MM.1S (cell line): ENCODE results near the gene TUBB4A.
"Not testable (repeated sequence)": the region's sequence is repeated elsewhere in the genome, so short reads cannot be mapped to it uniquely, and the experiment has no call there.

Experiments used
- DNase-seq: peaks from one replicate; pipeline ENCODE4 v3.0.0-alpha.2; 2015
- H2AFZ ChIP-seq: fragments of 300-600 bp; sonication (generic); 2 replicates; pipeline ENCODE4 v1.6.0; 2016; ENCODE audit warnings: antibody characterized with exemption, low read length
- H3F3A ChIP-seq: fragments of 300-600 bp; sonication (generic); 2 replicates; pipeline ENCODE4 v1.6.1; 2016; ENCODE audit warnings: mild to moderate bottlenecking, antibody characterized with exemption, low read length, moderate library complexity, mixed read lengths; ENCODE audit not compliant: insufficient read depth
- H3K27ac ChIP-seq: fragments of 300-600 bp; sonication (generic); 2 replicates; pipeline ENCODE4 v1.5.1; 2016; ENCODE audit warnings: mild to moderate bottlenecking, low read length
- H3K27me3 ChIP-seq: fragments of 300-600 bp; sonication (generic); replicated peaks from 2 replicates; pipeline ENCODE4 v1.6.0; 2016; ENCODE audit warnings: low read length; ENCODE audit not compliant: insufficient read depth
- H3K36me3 ChIP-seq: fragments of 300-600 bp; sonication (generic); replicated peaks from 2 replicates; pipeline ENCODE4 v1.6.1; 2016; ENCODE audit warnings: mild to moderate bottlenecking, low read length, mixed read lengths; ENCODE audit not compliant: insufficient read depth
- H3K4me1 ChIP-seq: fragments of 300-600 bp; sonication (generic); 2 replicates; pipeline ENCODE4 v1.6.1; 2016; ENCODE audit warnings: low read length, mixed read lengths
- H3K4me2 ChIP-seq: fragments of 300-600 bp; sonication (generic); 2 replicates; pipeline ENCODE4 v1.6.0; 2016; ENCODE audit warnings: low read depth, low read length
- H3K4me3 ChIP-seq: fragments of 300-600 bp; sonication (generic); 2 replicates; pipeline ENCODE4 v1.5.1; 2016; ENCODE audit warnings: low read length, mixed read lengths
- H3K79me2 ChIP-seq: fragments of 300-600 bp; sonication (generic); 2 replicates; pipeline ENCODE4 v1.6.1; 2016; ENCODE audit warnings: mixed run types, low read length, mixed read lengths
- H3K9ac ChIP-seq: fragments of 300-600 bp; sonication (generic); 2 replicates; pipeline ENCODE4 v1.6.1; 2016; ENCODE audit warnings: low read length, mixed read lengths
- H3K9me2 ChIP-seq: fragments of 300-600 bp; sonication (generic); replicated peaks from 2 replicates; pipeline ENCODE4 v1.6.1; 2016; ENCODE audit warnings: mild to moderate bottlenecking, low read length, mixed read lengths; ENCODE audit not compliant: insufficient read depth
- H3K9me3 ChIP-seq: fragments of 300-600 bp; sonication (generic); replicated peaks from 2 replicates; pipeline ENCODE4 v1.6.1; 2016; ENCODE audit warnings: mild to moderate bottlenecking, low read length, mixed read lengths; ENCODE audit not compliant: insufficient read depth
- H4K20me1 ChIP-seq: fragments of 300-600 bp; sonication (generic); 2 replicates; pipeline ENCODE4 v1.6.1; 2016; ENCODE audit warnings: mild to moderate bottlenecking, low read length, moderate library complexity, mixed read lengths; ENCODE audit not compliant: insufficient read depth
- CTCF ChIP-seq: fragments of 300-600 bp; sonication (generic); IDR thresholded peaks from 2 replicates; pipeline ENCODE4 v1.5.1; 2016; ENCODE audit warnings: antibody characterized with exemption, low read length, mixed read lengths
- EZH2 ChIP-seq: fragments of 300-600 bp; sonication (generic); optimal IDR thresholded peaks from 2 replicates; pipeline ENCODE3; 2017; ENCODE audit warnings: low read depth, mild to moderate bottlenecking, antibody characterized with exemption, low read length, mixed read lengths
- EZH2phosphoT487 ChIP-seq: fragments of 300-600 bp; sonication (generic); IDR thresholded peaks from 2 replicates; pipeline ENCODE4 v1.6.1; 2018; ENCODE audit warnings: antibody characterized with exemption, low read length

TUBB4A gene

GRCh38 chr19:6501740-6502648, at the start of gene TUBB4A:
Gene TUBB4A (minus strand): TSS chr19:6502309. CDS start chr19:6502212, 97 bp downstream.
- H3K27ac ChIP-seq, result no peak within 1 kb of the TSS
- no peaks in the 10 kb centered on the region for H3K9me2 ChIP-seq
- no peaks in the 10 kb centered on the region for H3K9me3 ChIP-seq
- no peaks in the 10 kb centered on the region for H4K20me1 ChIP-seq
- TF ChIP-seq EZH2phosphoT487, result no peak
- no peak for TF ChIP-seq EZH2
- 0 out of 2 replicates have a peak, but pooled peaks have one; percentile 10 for TF ChIP-seq CTCF
- peaks cover 5% of the 10 kb centered on the region; the same call in 1 of the 2 replicates for H3K4me1 ChIP-seq
- H3K4me2 ChIP-seq, result peak within 1 kb of the TSS; percentile 89
- no peak for DNase-seq
- no peaks in the 10 kb centered on the region for H3K79me2 ChIP-seq
- H2AFZ ChIP-seq, result peak within 1 kb of the TSS; percentile 83
- no peaks in the 10 kb centered on the region; the same call in 1 of the 2 replicates for H3F3A ChIP-seq
- H3K27me3 ChIP-seq, result peaks cover 52% of the 10 kb centered on the region
- H3K36me3 ChIP-seq, result no peaks in the 10 kb centered on the region
- peak within 1 kb of the TSS; percentile 22; the same call in 1 of the 2 replicates for H3K9ac ChIP-seq
- peak within 1 kb of the TSS; percentile 52 for H3K4me3 ChIP-seq

GRCh38 chr19:6551091-6551490, 49.0 kb upstream of the TUBB4A start:
- no peak overlapping the region for H3K4me2 ChIP-seq

GRCh38 chr19:6550679-6551078, 48.6 kb upstream of the TUBB4A start:
- H3K9ac ChIP-seq, H4K20me1 ChIP-seq, H3K27ac ChIP-seq, H3K36me3 ChIP-seq, H3K4me2 ChIP-seq, H2AFZ ChIP-seq, H3K9me3 ChIP-seq, H3K79me2 ChIP-seq, H3K9me2 ChIP-seq, DNase-seq, H3K4me1 ChIP-seq, H3K4me3 ChIP-seq: not testable (repeated sequence)
- H3K27me3 ChIP-seq, result peaks cover 17% of the 10 kb centered on the region
- H3F3A ChIP-seq, result peaks cover 10% of the 10 kb centered on the region; the same call in 1 of the 2 replicates

More at GRCh38 chr19:6551091-6551490, 49.0 kb upstream of the TUBB4A start:
- 0 out of 2 replicates have a peak, but pooled peaks cover 4% of the 10 kb centered on the region for H3K9me3 ChIP-seq
- no peak for TF ChIP-seq CTCF
- TF ChIP-seq EZH2phosphoT487, result no peak
- no peak for TF ChIP-seq EZH2
- peaks cover 16% of the 10 kb centered on the region for H3K27me3 ChIP-seq
- H3K9me2 ChIP-seq, result no peaks in the 10 kb centered on the region
- no peak overlapping the region for H3K9ac ChIP-seq
- H3K4me3 ChIP-seq, result no peak overlapping the region
- peaks cover 5% of the 10 kb centered on the region; the same call in 1 of the 2 replicates for H3K4me1 ChIP-seq
- no peaks in the 10 kb centered on the region for H3K79me2 ChIP-seq
- peaks cover 10% of the 10 kb centered on the region; the same call in 1 of the 2 replicates for H3F3A ChIP-seq
- H3K36me3 ChIP-seq, result no peaks in the 10 kb centered on the region
- H2AFZ ChIP-seq, result no peak overlapping the region
- no peak overlapping the region for H3K27ac ChIP-seq
- H4K20me1 ChIP-seq, result no peaks in the 10 kb centered on the region
- no peak for DNase-seq
